ENCODE results near the gene F13B.

GRCh38 chr1:197027359-197027758, 39.7 kb downstream of the F13B start:
- TF ChIP-seq ZNF174 (tag by site-specific recombination; IDR thresholded peaks at IDR 0.05) (no peak), SP2 (tag by site-specific recombination; IDR thresholded peaks at IDR 0.05) (no peak), ZBTB20 (tag by site-specific recombination; IDR thresholded peaks at IDR 0.05) (no peak), CTCF (tag by site-specific recombination; IDR thresholded peaks at IDR 0.05) (no peak), ZNF791 (tag by site-specific recombination; IDR thresholded peaks at IDR 0.05) (no peak), ZNF10 (tag by site-specific recombination; IDR thresholded peaks at IDR 0.05) (no peak), PATZ1 (tag by site-specific recombination; IDR thresholded peaks at IDR 0.05) (no peak), ZNF792 (tag by site-specific recombination; IDR thresholded peaks at IDR 0.05) (no peak), ZNF785 (tag by site-specific recombination; IDR thresholded peaks at IDR 0.05) (no peak), ZNF580 (tag by site-specific recombination; IDR thresholded peaks at IDR 0.05) (no peak), ZNF416 (tag by site-specific recombination; IDR thresholded peaks at IDR 0.05) (no peak), REST (tag by site-specific recombination; IDR thresholded peaks at IDR 0.05) (no peak), ZNF513 (tag by site-specific recombination; IDR thresholded peaks at IDR 0.05) (no peak), ZNF626 (tag by site-specific recombination; IDR thresholded peaks at IDR 0.05) (no peak)

Measured in HEK293 (cell line).